ENCODE measurements around the gene DCTPP1. TPM values are rescaled to one million over a fixed set of nuclear protein-coding genes. Genes with fewer than 3 reads are reported as not detected.

Gene DCTPP1
- total and polyA plus RNA-seq, 9 of the 15 experiments (the other 6 are each of a cell fraction or from before 2014, with no cell fraction given), result 45.0 to 132 (median 80.6) TPM

DNA sequence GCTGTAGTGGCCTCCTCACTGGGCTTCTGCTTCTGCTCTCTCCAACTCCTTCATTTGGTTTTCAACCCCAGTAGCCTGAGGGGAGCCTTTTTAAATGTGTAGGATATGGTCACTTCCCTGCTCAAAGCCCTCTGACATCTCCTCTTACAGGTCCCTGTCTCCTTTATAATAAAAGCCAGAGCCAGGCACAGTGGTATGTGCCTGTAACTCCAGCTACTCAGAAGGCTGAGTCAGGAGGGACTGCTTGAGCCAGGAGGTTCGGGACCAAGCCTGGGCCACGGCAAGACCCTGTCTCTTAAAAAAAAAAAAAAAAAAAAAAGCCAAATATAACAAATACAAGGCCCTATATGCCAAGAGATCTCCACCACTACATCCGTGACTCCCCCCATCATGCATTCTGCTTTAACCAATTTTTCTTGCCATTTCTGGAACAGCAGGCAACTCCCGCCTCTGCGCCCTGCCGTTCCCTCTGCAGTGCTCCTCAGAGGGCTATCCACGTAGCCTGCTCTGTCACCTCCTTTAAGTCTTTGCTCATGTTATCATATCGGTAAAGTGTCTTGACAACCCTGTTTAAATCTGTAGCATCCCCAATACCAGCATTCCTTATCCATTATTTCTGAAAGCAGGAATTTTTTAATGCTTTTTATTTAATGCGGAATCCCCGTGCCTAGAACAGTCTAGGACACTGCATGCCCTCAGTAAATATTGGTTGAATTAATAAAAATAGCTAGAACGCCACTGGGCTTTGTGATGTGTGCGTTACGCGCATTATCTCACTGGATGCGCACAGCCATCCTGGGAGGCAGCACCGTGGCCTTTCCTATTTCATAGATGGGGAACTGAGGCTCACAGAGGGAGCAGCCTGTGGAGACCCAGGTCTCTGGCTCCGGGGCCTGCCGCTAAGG is 13.0 kb downstream of the DCTPP1 start:
- no peak overlapping the region for H2AFZ ChIP-seq (ENCODE audit: low read depth, low read length)

More for the DNA sequence above, 13.0 kb downstream of the DCTPP1 start:
- BruUV-seq (replicated peaks), result no TSS peak
- Histone ChIP-seq H3K27ac (ENCODE audit: extremely low read depth, low read depth, low read length) (no peak overlapping the region), H3K4me2 (ENCODE audit: insufficient read depth, low read length) (no peak overlapping the region), H3K9me1 (ENCODE audit: control insufficient read depth, insufficient read depth, low read length) (no peaks in the 10 kb centered on the region), H3K4me3 (no peak overlapping the region), H3K9me3 (replicated peaks; ENCODE audit: control insufficient read depth, insufficient read depth, low read depth, low read length) (no peaks in the 10 kb centered on the region), H3K9ac (ENCODE audit: insufficient read depth in 1 of 2, low read depth in 2 of 2, low read length in 2 of 2) (no peak overlapping the region), H3K27me3 (ENCODE audit: control insufficient read depth in 2 of 2, insufficient read depth in 2 of 2, low read length in 2 of 2) (no peaks in the 10 kb centered on the region), H4K20me1 (replicated peaks; ENCODE audit: control insufficient read depth, insufficient read depth, low read length) (no peaks in the 10 kb centered on the region), H3K36me3 (ENCODE audit: control insufficient read depth, insufficient read depth, low read length) (peaks cover 73% of the 10 kb centered on the region), H3K79me2 (ENCODE audit: control insufficient read depth, insufficient read depth, low read length) (peaks cover 17% of the 10 kb centered on the region; the same call in 2 of the 3 replicates), H3K4me1 (replicated peaks in 1 of 2; ENCODE audit: control insufficient read depth in 2 of 2, insufficient read depth in 2 of 2, low read length in 2 of 2) (no peaks in the 10 kb centered on the region)
- ChIA-PET CTCF (ENCODE audit: low intra/inter-chr PET ratio) (no interaction called here), POLR2A (interaction anchor here (1.1 kb wide), 1 partner anchor 224 kb away, joined by 3 read pairs; no protein-coding TSS in a partner anchor)
- in situ Hi-C loops (cut with MboI), result no loop called here
- WGBS (ENCODE audit: insufficient coverage, low coverage, missing lambda C conversion rate), result 90% methylated on average over 17 of the region's 18 CpGs
- no peak for DNase-seq (ENCODE audit: extremely low read depth in 1 of 4, low spot score in 3 of 4)
- no peak for FAIRE-seq
- no peak; the same call in 2 of the 3 replicates for ATAC-seq
- intact Hi-C loops (cut with micrococcal nuclease), result no loop called here
- no peak for TF ChIP-seq SP1 (CRISPR knock-in tag; IDR thresholded peaks at IDR 0.05)
- TF ChIP-seq, protein P1, sequence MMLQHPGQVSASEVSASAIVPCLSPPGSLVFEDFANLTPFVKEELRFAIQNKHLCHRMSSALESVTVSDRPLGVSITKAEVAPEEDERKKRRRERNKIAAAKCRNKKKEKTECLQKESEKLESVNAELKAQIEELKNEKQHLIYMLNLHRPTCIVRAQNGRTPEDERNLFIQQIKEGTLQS (IDR thresholded peaks at IDR 0.05), result no peak
- TF ChIP-seq, protein P1 (CRISPR knock-in tag; conservative IDR thresholded peaks at IDR 0.05), result no peak

All from K562 (cell line).